Astrocyte of the cerebellum (primary cell): ENCODE results near the gene CACNA1B.
"Not testable (repeated sequence)": the region's sequence is repeated elsewhere in the genome, so short reads cannot be mapped to it uniquely, and the experiment has no call there.

Experiments used
- DNase-seq: peaks from one replicate; pipeline ENCODE4 v3.0.0-alpha.2; 2011; ENCODE audit warnings: low read depth
- H3K4me3 ChIP-seq: 2 replicates; pipeline ENCODE4 v1.5.1; 2011; ENCODE audit warnings: mild to moderate bottlenecking, low read depth, low read length, moderate library complexity
- CTCF ChIP-seq: IDR thresholded peaks from 2 replicates; pipeline ENCODE4 v1.5.1; 2012; ENCODE audit warnings: low read length, low read depth, moderate library complexity, mild to moderate bottlenecking; ENCODE audit errors: missing control alignments
- in situ Hi-C: cut with HindIII; loops from 2 replicates; pipeline ENCODE4 v1.10.0; 2017; ENCODE audit warnings: low sequenced_read_pairs

CACNA1B gene

GRCh38 chr9:138122201-138122600, 244.6 kb downstream of the CACNA1B start:
- no peak for DNase-seq
- TF ChIP-seq CTCF: no peak
- in situ Hi-C loops: no loop called here
- H3K4me3 ChIP-seq: no peak overlapping the region

GRCh38 chr9:138122676-138123075, 245.1 kb downstream of the CACNA1B start:
- no peak for TF ChIP-seq CTCF
- in situ Hi-C loops: no loop called here
- no peak overlapping the region for H3K4me3 ChIP-seq
- DNase-seq: no peak

- in situ Hi-C loops: no loop called here
- no peak for DNase-seq
- no peak overlapping the region for H3K4me3 ChIP-seq
- TF ChIP-seq CTCF: no peak
Measured at GRCh38 chr9:138123086-138123485, 245.5 kb downstream of the CACNA1B start.

- in situ Hi-C loops, DNase-seq, H3K4me3 ChIP-seq: not testable (repeated sequence)
Measured at GRCh38 chr9:138126090-138126857, 248.7 kb downstream of the CACNA1B start.

- DNase-seq, H3K4me3 ChIP-seq, in situ Hi-C loops: not testable (repeated sequence)
Measured at GRCh38 chr9:138126858-138127584, 249.4 kb downstream of the CACNA1B start.

- DNase-seq, in situ Hi-C loops, H3K4me3 ChIP-seq: not testable (repeated sequence)
Measured at GRCh38 chr9:138128027-138128426, 250.4 kb downstream of the CACNA1B start.

- DNase-seq, in situ Hi-C loops, H3K4me3 ChIP-seq: not testable (repeated sequence)
Measured at GRCh38 chr9:138129318-138129717, 251.7 kb downstream of the CACNA1B start.

GRCh38 chr9:138132946-138133705, 255.5 kb downstream of the CACNA1B start:
- H3K4me3 ChIP-seq, DNase-seq, in situ Hi-C loops: not testable (repeated sequence)

- H3K4me3 ChIP-seq, in situ Hi-C loops, DNase-seq: not testable (repeated sequence)
Measured at GRCh38 chr9:138134581-138134980, 257.0 kb downstream of the CACNA1B start.

GRCh38 chr9:138139096-138139495, 261.5 kb downstream of the CACNA1B start:
- DNase-seq, H3K4me3 ChIP-seq, in situ Hi-C loops: not testable (repeated sequence)

GRCh38 chr9:138140980-138141379, 263.4 kb downstream of the CACNA1B start:
- H3K4me3 ChIP-seq, in situ Hi-C loops, DNase-seq: not testable (repeated sequence)

GRCh38 chr9:138142528-138143244, 265.1 kb downstream of the CACNA1B start:
- in situ Hi-C loops, H3K4me3 ChIP-seq, DNase-seq: not testable (repeated sequence)

- DNase-seq, in situ Hi-C loops, H3K4me3 ChIP-seq: not testable (repeated sequence)
Measured at GRCh38 chr9:138143491-138143890, 265.9 kb downstream of the CACNA1B start.
